ENCODE results near the gene PAX8.
A peak's percentile ranks its signal among the peaks of the same experiment; 100 is the strongest.

Gene PAX8

DNA sequence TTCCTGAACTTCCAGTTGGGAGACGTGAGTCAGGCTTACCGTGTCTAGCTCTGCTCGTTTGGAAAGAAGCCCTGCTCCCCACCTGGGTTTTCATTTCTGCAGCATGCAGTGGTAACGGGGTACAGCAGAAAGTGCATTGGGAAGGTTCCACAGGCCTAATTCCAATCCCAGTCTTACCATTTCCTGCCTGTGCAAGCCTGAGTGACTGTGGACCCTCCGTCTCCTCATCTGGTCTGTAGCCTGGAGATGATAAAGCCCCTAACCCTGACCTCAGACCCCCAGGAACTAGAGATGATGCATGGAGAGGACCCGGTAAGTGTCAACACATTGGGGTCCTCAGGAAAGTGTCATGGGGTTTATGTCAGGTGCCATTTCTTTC lies 110.8 kb downstream of the PAX8 start:
- H3K9me3 ChIP-seq (ENCODE audit: control insufficient read depth, insufficient read depth, low read depth, low read length), result no peaks in the 10 kb centered on the region
- TF ChIP-seq BCL11A (tag by site-specific recombination; IDR thresholded peaks at IDR 0.05; ENCODE audit: low read depth) (no peak), ZBTB6 (tag by site-specific recombination; IDR thresholded peaks at IDR 0.05) (no peak), ZNF548 (tag by site-specific recombination; IDR thresholded peaks at IDR 0.05) (no peak), ZNF362 (tag by site-specific recombination; IDR thresholded peaks at IDR 0.05) (no peak), ZNF776 (tag by site-specific recombination; IDR thresholded peaks at IDR 0.05; ENCODE audit: borderline replicate concordance) (no peak), ZFP41 (tag by site-specific recombination; IDR thresholded peaks at IDR 0.05; ENCODE audit: borderline replicate concordance) (no peak)
- no peaks in the 10 kb centered on the region for H3K4me1 ChIP-seq (ENCODE audit: control insufficient read depth, insufficient read depth, low read length)
- ChIA-PET POLR2A (no interaction called here), CTCF (no interaction called here)
- H3K27ac ChIP-seq (ENCODE audit: extremely low read depth, low read depth, low read length), result no peak overlapping the region
- H3K36me3 ChIP-seq (ENCODE audit: control insufficient read depth in 2 of 2, insufficient read depth in 1 of 2, low read length in 2 of 2), result no peaks in the 10 kb centered on the region
- H3K4me3 ChIP-seq (ENCODE audit: low read depth, low read length), result no peak overlapping the region

DNA sequence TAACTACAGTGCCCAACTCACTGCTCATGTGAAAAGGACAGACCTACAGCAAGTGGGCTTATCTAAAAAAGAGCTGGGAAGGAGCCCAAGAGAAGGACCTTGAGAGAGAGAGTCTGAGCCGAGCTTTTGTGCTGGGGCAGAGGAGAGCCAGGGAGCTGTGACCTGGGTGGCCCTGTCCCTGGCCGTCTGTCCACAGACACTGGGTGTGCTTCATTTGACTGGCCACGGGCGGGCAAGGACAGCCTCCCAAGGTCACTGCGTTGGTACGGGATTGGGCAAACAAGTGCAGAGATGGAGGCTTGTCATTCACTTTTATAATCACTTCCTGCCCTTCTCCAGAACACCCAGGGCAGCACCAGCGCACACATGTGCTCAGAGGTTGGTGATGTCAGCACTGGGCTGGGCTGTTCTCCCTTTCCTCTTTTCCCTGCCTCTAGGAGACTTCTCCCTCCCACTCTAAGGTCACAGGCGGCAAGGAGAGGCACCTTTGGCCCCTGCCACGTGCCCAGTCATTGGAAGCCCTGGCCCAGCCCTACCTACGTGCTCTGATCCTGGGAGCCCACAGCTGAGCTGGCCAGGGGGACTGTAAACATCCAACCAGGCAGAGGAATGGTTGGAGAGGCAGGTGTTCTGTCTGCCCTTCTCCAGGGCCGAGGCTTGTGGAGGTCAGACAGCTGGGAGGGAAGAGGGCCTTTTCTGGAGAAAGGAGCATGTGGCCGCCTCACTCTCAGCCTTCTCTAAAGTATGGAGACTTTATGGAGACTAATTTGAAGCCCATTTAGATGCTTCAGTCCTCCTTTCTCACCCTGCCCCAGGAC lies 111.4 kb downstream of the PAX8 start:
- ChIA-PET CTCF (no interaction called here), POLR2A (no interaction called here)
- Histone ChIP-seq H3K27ac (ENCODE audit: extremely low read depth, low read depth, low read length) (no peak overlapping the region), H3K9me3 (ENCODE audit: control insufficient read depth, insufficient read depth, low read depth, low read length) (no peaks in the 10 kb centered on the region), H3K4me1 (ENCODE audit: control insufficient read depth, insufficient read depth, low read length) (no peaks in the 10 kb centered on the region), H3K4me3 (ENCODE audit: low read depth, low read length) (no peak overlapping the region), H3K36me3 (ENCODE audit: control insufficient read depth in 2 of 2, insufficient read depth in 1 of 2, low read length in 2 of 2) (no peaks in the 10 kb centered on the region)
- TF ChIP-seq SP2 (tag by site-specific recombination; IDR thresholded peaks at IDR 0.05), result peak; percentile 15; the same call in 1 of the 2 replicates
- TF ChIP-seq ZFHX2 (tag by site-specific recombination; conservative IDR thresholded peaks at IDR 0.05), result 0 out of 2 replicates have a peak, but pooled peaks have one; percentile 7
- no peak for TF ChIP-seq ZNF677 (tag by site-specific recombination; IDR thresholded peaks at IDR 0.05)
- peak; percentile 68 for TF ChIP-seq ZNF600 (tag by site-specific recombination; IDR thresholded peaks at IDR 0.05)
- TF ChIP-seq ZNF394 (tag by site-specific recombination; IDR thresholded peaks at IDR 0.05; ENCODE audit: borderline replicate concordance), result no peak

- CTCF ChIA-PET, result interaction anchor here (0.7 to 1.1 kb wide), 4 partner anchors 25 to 274 kb away, joined by 3 read pairs; no protein-coding TSS in a partner anchor
- H3K9me3 ChIP-seq (ENCODE audit: control insufficient read depth, insufficient read depth, low read depth, low read length), result no peaks in the 10 kb centered on the region
- POLR2A ChIA-PET, result no interaction called here
- H3K4me3 ChIP-seq (ENCODE audit: low read depth, low read length), result no peak overlapping the region
- H3K36me3 ChIP-seq (ENCODE audit: control insufficient read depth in 2 of 2, insufficient read depth in 1 of 2, low read length in 2 of 2), result no peaks in the 10 kb centered on the region
- H3K27ac ChIP-seq (ENCODE audit: extremely low read depth, low read depth, low read length), result no peak overlapping the region
- no peaks in the 10 kb centered on the region for H3K4me1 ChIP-seq (ENCODE audit: control insufficient read depth, insufficient read depth, low read length)
- no peak for TF ChIP-seq ZNF341 (tag by site-specific recombination; IDR thresholded peaks at IDR 0.05; ENCODE audit: low read depth)
- no peak for TF ChIP-seq ZNF211 (tag by site-specific recombination; IDR thresholded peaks at IDR 0.05; ENCODE audit: low read depth)
These were observed 112.5 kb downstream of the PAX8 start for GRCh38 chr2:113166187-113166645.
